Mesendoderm (in vitro differentiated cells): ENCODE data around the gene PLEKHH3.
A peak's percentile ranks its signal among the peaks of the same experiment; 100 is the strongest.

Experiments used
- DNase-seq: peaks from one replicate; pipeline ENCODE4 v3.0.0; 2013
- H2AK5ac ChIP-seq: 2 replicates; pipeline ENCODE4 v1.6.1; 2013; ENCODE audit warnings: low read length, inconsistent platforms
- H2BK120ac ChIP-seq: 2 replicates; pipeline ENCODE4 v1.6.1; 2013; ENCODE audit warnings: low read depth, mild to moderate bottlenecking, low read length, moderate library complexity, mixed read lengths
- H2BK15ac ChIP-seq: replicated peaks from 2 replicates; pipeline ENCODE4 v1.6.1; 2013; ENCODE audit warnings: low read depth, mild to moderate bottlenecking, moderate library complexity
- H2BK5ac ChIP-seq: 2 replicates; pipeline ENCODE4 v1.6.1; 2013; ENCODE audit warnings: low read length, inconsistent platforms
- H3K18ac ChIP-seq: 2 replicates; pipeline ENCODE4 v1.6.1; 2013; ENCODE audit warnings: mild to moderate bottlenecking, low read length, mixed read lengths
- H3K23ac ChIP-seq: one replicate; pipeline ENCODE4 v1.6.1; 2013; ENCODE audit warnings: low read length
- H3K27ac ChIP-seq: 2 replicates; pipeline ENCODE4 v1.5.1; 2013; ENCODE audit warnings: low read depth, mild to moderate bottlenecking, inconsistent platforms, low read length, moderate library complexity
- H3K27me3 ChIP-seq: 2 replicates; pipeline ENCODE4 v1.6.1; 2013; ENCODE audit warnings: low read length, control low read depth, mild to moderate bottlenecking, inconsistent platforms; ENCODE audit not compliant: insufficient read depth, poor library complexity
- H3K36me3 ChIP-seq: 2 replicates; pipeline ENCODE4 v1.6.1; 2013; ENCODE audit warnings: low read length, inconsistent platforms; ENCODE audit not compliant: control insufficient read depth, insufficient read depth
- H3K4ac ChIP-seq: one replicate; pipeline ENCODE4 v1.6.1; 2013; ENCODE audit warnings: low read depth, mild to moderate bottlenecking, low read length, moderate library complexity
- H3K4me1 ChIP-seq: 2 replicates; pipeline ENCODE4 v1.6.1; 2013; ENCODE audit warnings: low read depth, low read length, inconsistent platforms; ENCODE audit not compliant: control insufficient read depth
- H3K4me2 ChIP-seq: 2 replicates; pipeline ENCODE4 v1.6.1; 2013; ENCODE audit warnings: low read length
- H3K4me3 ChIP-seq: 2 replicates; pipeline ENCODE4 v1.5.1; 2013; ENCODE audit warnings: mild to moderate bottlenecking, low read length
- H3K56ac ChIP-seq: one replicate; pipeline ENCODE4 v1.6.1; 2013; ENCODE audit warnings: low read length
- H3K79me1 ChIP-seq: 2 replicates; pipeline ENCODE4 v1.6.1; 2013; ENCODE audit warnings: low read length, inconsistent platforms
- H3K79me2 ChIP-seq: 2 replicates; pipeline ENCODE4 v1.6.1; 2013; ENCODE audit warnings: mild to moderate bottlenecking, low read length; ENCODE audit not compliant: control insufficient read depth, insufficient read depth
- H3K9ac ChIP-seq: 2 replicates; pipeline ENCODE4 v1.6.1; 2013; ENCODE audit warnings: low read length, inconsistent platforms
- H4K5ac ChIP-seq: one replicate; pipeline ENCODE4 v1.6.1; 2013; ENCODE audit warnings: low read length
- H4K8ac ChIP-seq: one replicate; pipeline ENCODE4 v1.6.1; 2013; ENCODE audit warnings: low read depth, mild to moderate bottlenecking, control low read depth, low read length, moderate library complexity
- WGBS: extraction: QIAGEN DNeasy Blood & Tissue Kit; methylation state at CpG from one replicate; pipeline ENCODE4 v1.1.7; 2013; ENCODE audit warnings: low lambda C conversion rate, missing lambda C conversion rate; ENCODE audit not compliant: insufficient coverage; ENCODE audit errors: extremely low coverage; 5-methylcytosine and 5-hydroxymethylcytosine counted together

The PLEKHH3 gene

GRCh38 chr17:42675348-42675964 lies 1.3 kb downstream of the PLEKHH3 start:
- peak overlapping the region; percentile 5 for H3K4ac ChIP-seq
- H3K79me1 ChIP-seq: no peaks in the 10 kb centered on the region
- H3K4me2 ChIP-seq: peak overlapping the region; percentile 98
- no peak overlapping the region for H2BK15ac ChIP-seq
- H3K18ac ChIP-seq: no peak overlapping the region
- H3K56ac ChIP-seq: peak overlapping the region; percentile 89
- peaks cover 16% of the 10 kb centered on the region for H3K4me1 ChIP-seq
- H4K8ac ChIP-seq: no peak overlapping the region
- H2AK5ac ChIP-seq: no peak overlapping the region
- no CpG with 5 or more reads among the region's 27 CpGs for WGBS
- H3K27ac ChIP-seq: no peak overlapping the region
- H2BK5ac ChIP-seq: no peak overlapping the region
- peak overlapping the region; percentile 73 for H3K9ac ChIP-seq
- no peak for DNase-seq
- H2BK120ac ChIP-seq: no peak overlapping the region
- no peak overlapping the region for H4K5ac ChIP-seq
- no peaks in the 10 kb centered on the region for H3K79me2 ChIP-seq
- H3K27me3 ChIP-seq: no peaks in the 10 kb centered on the region
- no peaks in the 10 kb centered on the region for H3K36me3 ChIP-seq
- H3K23ac ChIP-seq: peak overlapping the region; percentile 75
- H3K4me3 ChIP-seq: peak overlapping the region; percentile 54

GRCh38 chr17:42674755-42675347 lies 1.9 kb downstream of the PLEKHH3 start:
- no peaks in the 10 kb centered on the region for H3K36me3 ChIP-seq
- no peak overlapping the region for H3K4ac ChIP-seq
- H2BK15ac ChIP-seq: no peak overlapping the region
- H3K79me1 ChIP-seq: no peaks in the 10 kb centered on the region
- no peaks in the 10 kb centered on the region for H3K27me3 ChIP-seq
- H3K4me1 ChIP-seq: peaks cover 16% of the 10 kb centered on the region
- no peak overlapping the region for H2AK5ac ChIP-seq
- no peak overlapping the region for H3K4me3 ChIP-seq
- H2BK5ac ChIP-seq: no peak overlapping the region
- H3K18ac ChIP-seq: no peak overlapping the region
- H3K4me2 ChIP-seq: peak overlapping the region; percentile 98
- no peak overlapping the region for H3K27ac ChIP-seq
- H3K79me2 ChIP-seq: no peaks in the 10 kb centered on the region
- peak; percentile 86 for DNase-seq
- no peak overlapping the region for H4K5ac ChIP-seq
- no peak overlapping the region for H2BK120ac ChIP-seq
- H3K56ac ChIP-seq: peak overlapping the region; percentile 49
- peak overlapping the region; percentile 30 for H3K23ac ChIP-seq
- peak overlapping the region; percentile 35 for H3K9ac ChIP-seq
- no peak overlapping the region for H4K8ac ChIP-seq
- no CpG with 5 or more reads among the region's 9 CpGs for WGBS

GRCh38 chr17:42673885-42674754 lies 2.7 kb downstream of the PLEKHH3 start:
- Histone ChIP-seq H3K4me3 (no peak overlapping the region), H3K79me2 (no peaks in the 10 kb centered on the region), H3K9ac (peak overlapping the region; percentile 30), H2BK5ac (no peak overlapping the region), H3K18ac (peak overlapping the region; percentile 34), H4K8ac (no peak overlapping the region), H3K36me3 (no peaks in the 10 kb centered on the region), H3K56ac (peak overlapping the region; percentile 49), H4K5ac (no peak overlapping the region), H3K79me1 (no peaks in the 10 kb centered on the region), H3K4me2 (peak overlapping the region; percentile 2), H3K27me3 (no peaks in the 10 kb centered on the region), H2BK15ac (no peak overlapping the region), H3K27ac (no peak overlapping the region), H3K4me1 (peaks cover 13% of the 10 kb centered on the region), H3K23ac (peak overlapping the region; percentile 30), H2BK120ac (no peak overlapping the region), H3K4ac (no peak overlapping the region), H2AK5ac (no peak overlapping the region)
- DNase-seq: peak; percentile 77
- no CpG with 5 or more reads among the region's 32 CpGs for WGBS

GRCh38 chr17:42673266-42673884 lies 3.4 kb downstream of the PLEKHH3 start:
- H2BK120ac ChIP-seq: no peak overlapping the region
- no peaks in the 10 kb centered on the region for H3K79me1 ChIP-seq
- no CpG with 5 or more reads among the region's 30 CpGs for WGBS
- no peak overlapping the region for H3K56ac ChIP-seq
- no peaks in the 10 kb centered on the region for H3K27me3 ChIP-seq
- no peak overlapping the region for H3K27ac ChIP-seq
- H2BK15ac ChIP-seq: no peak overlapping the region
- H4K5ac ChIP-seq: no peak overlapping the region
- no peak overlapping the region for H3K23ac ChIP-seq
- H3K79me2 ChIP-seq: no peaks in the 10 kb centered on the region
- no peak overlapping the region for H4K8ac ChIP-seq
- H3K18ac ChIP-seq: no peak overlapping the region
- peaks cover 10% of the 10 kb centered on the region for H3K4me1 ChIP-seq
- H3K4me2 ChIP-seq: no peak overlapping the region
- no peak overlapping the region for H2AK5ac ChIP-seq
- H3K4me3 ChIP-seq: no peak overlapping the region
- no peak overlapping the region for H2BK5ac ChIP-seq
- H3K4ac ChIP-seq: no peak overlapping the region
- no peaks in the 10 kb centered on the region for H3K36me3 ChIP-seq
- DNase-seq: no peak
- no peak overlapping the region for H3K9ac ChIP-seq

- Histone ChIP-seq H2BK120ac (no peak overlapping the region), H2BK5ac (no peak overlapping the region), H3K4me2 (no peak overlapping the region), H3K4me1 (peaks cover 5% of the 10 kb centered on the region), H4K8ac (no peak overlapping the region), H2BK15ac (no peak overlapping the region), H3K4ac (no peak overlapping the region), H4K5ac (no peak overlapping the region), H3K4me3 (no peak overlapping the region), H3K79me1 (no peaks in the 10 kb centered on the region), H3K9ac (no peak overlapping the region), H2AK5ac (no peak overlapping the region), H3K27me3 (no peaks in the 10 kb centered on the region), H3K18ac (no peak overlapping the region), H3K56ac (no peak overlapping the region), H3K36me3 (no peaks in the 10 kb centered on the region), H3K23ac (no peak overlapping the region), H3K27ac (no peak overlapping the region), H3K79me2 (no peaks in the 10 kb centered on the region)
- no peak for DNase-seq
- WGBS: no CpG with 5 or more reads among the region's 28 CpGs
These were observed 4.8 kb downstream of the PLEKHH3 start for GRCh38 chr17:42672038-42672437.
